HG03571 (cell line): ENCODE results near the gene UBE2K.
"Not testable (repeated sequence)": the region's sequence is repeated elsewhere in the genome, so short reads cannot be mapped to it uniquely, and the experiment has no call there.

Experiments used
- ATAC-seq: cut with Tn5 transposase; IDR thresholded peaks from one replicate; pipeline ENCODE4 v1.9.1; 2021; ENCODE audit not compliant: unreplicated experiment

UBE2K gene

GRCh38 chr4:39721788-39722187 is 23.9 kb downstream of the UBE2K start:
- ATAC-seq: no peak

- ATAC-seq: no peak
Measured at GRCh38 chr4:39729557-39729956, 31.6 kb downstream of the UBE2K start.

GRCh38 chr4:39730072-39730471 is 32.1 kb downstream of the UBE2K start:
- ATAC-seq: no peak

- ATAC-seq: no peak
Measured at GRCh38 chr4:39731908-39732307, 34.0 kb downstream of the UBE2K start.

GRCh38 chr4:39732728-39733127 is 34.8 kb downstream of the UBE2K start:
- ATAC-seq: no peak

- ATAC-seq: not testable (repeated sequence)
Measured at GRCh38 chr4:39739591-39739990, 41.7 kb downstream of the UBE2K start.

GRCh38 chr4:39741401-39741800 is 43.5 kb downstream of the UBE2K start:
- no peak for ATAC-seq

- ATAC-seq: no peak
Measured at GRCh38 chr4:39745920-39746319, 48.0 kb downstream of the UBE2K start.

GRCh38 chr4:39750216-39750615 is 52.3 kb downstream of the UBE2K start:
- no peak for ATAC-seq

GRCh38 chr4:39754309-39754708 is 56.4 kb downstream of the UBE2K start:
- ATAC-seq: no peak

GRCh38 chr4:39756159-39756558 is 58.2 kb downstream of the UBE2K start:
- ATAC-seq: no peak

- no peak for ATAC-seq
Measured at GRCh38 chr4:39758176-39758575, 60.2 kb downstream of the UBE2K start.

GRCh38 chr4:39759569-39759968 is 61.6 kb downstream of the UBE2K start:
- no peak for ATAC-seq

- ATAC-seq: no peak
Measured at GRCh38 chr4:39761005-39761667, 63.2 kb downstream of the UBE2K start.

- ATAC-seq: peak; percentile 71
Measured at GRCh38 chr4:39763714-39764572, 66.0 kb downstream of the UBE2K start.

- ATAC-seq: no peak
Measured at GRCh38 chr4:39770005-39770404, 72.1 kb downstream of the UBE2K start.

GRCh38 chr4:39770471-39770870 is 72.5 kb downstream of the UBE2K start:
- no peak for ATAC-seq

- ATAC-seq: no peak
Measured at GRCh38 chr4:39770969-39771724, 73.2 kb downstream of the UBE2K start.

- ATAC-seq: not testable (repeated sequence)
Measured at GRCh38 chr4:39781988-39782387, 84.1 kb downstream of the UBE2K start.

- ATAC-seq: no peak
Measured at GRCh38 chr4:39785083-39785482, 87.1 kb downstream of the UBE2K start.

GRCh38 chr4:39786838-39787237 is 88.9 kb downstream of the UBE2K start:
- no peak for ATAC-seq

- ATAC-seq: no peak
Measured at GRCh38 chr4:39792128-39792527, 94.2 kb downstream of the UBE2K start.
